Karpas-422 (cell line): ENCODE data around the gene PRIM2. TPM values are rescaled to one million over a fixed set of nuclear protein-coding genes. Genes with fewer than 3 reads are reported as not detected.
"Not testable (repeated sequence)": the region's sequence is repeated elsewhere in the genome, so short reads cannot be mapped to it uniquely, and the experiment has no call there.

Source experiments
- DNase-seq: peaks from one replicate; pipeline ENCODE4 v3.0.0-alpha.2; 2015
- H2AFZ ChIP-seq: fragments of 200-600 bp; sonication (generic); 2 replicates; pipeline ENCODE4 v1.6.1; 2014; ENCODE audit warnings: antibody characterized with exemption, low read length, mixed read lengths
- H3K27ac ChIP-seq: fragments of 200-600 bp; sonication (generic); 2 replicates; pipeline ENCODE4 v1.5.1; 2014; ENCODE audit warnings: mild to moderate bottlenecking, low read length, moderate library complexity
- H3K27me3 ChIP-seq: fragments of 200-600 bp; sonication (generic); 2 replicates; pipeline ENCODE4 v1.6.1; 2014; ENCODE audit warnings: low read length, mixed read lengths
- H3K36me3 ChIP-seq: fragments of 200-600 bp; sonication (generic); 2 replicates; pipeline ENCODE4 v1.6.1; 2014; ENCODE audit warnings: low read length, mixed read lengths; ENCODE audit not compliant: insufficient read depth
- H3K4me1 ChIP-seq: fragments of 200-600 bp; sonication (generic); 2 replicates; pipeline ENCODE4 v1.6.1; 2014; ENCODE audit warnings: mild to moderate bottlenecking, low read length, mixed read lengths
- H3K4me2 ChIP-seq: fragments of 200-600 bp; sonication (generic); 2 replicates; pipeline ENCODE4 v1.6.1; 2014; ENCODE audit warnings: low read length, low read depth, mild to moderate bottlenecking; ENCODE audit not compliant: poor library complexity, severe bottlenecking
- H3K4me3 ChIP-seq: fragments of 200-600 bp; sonication (generic); 2 replicates; pipeline ENCODE4 v1.5.1; 2014; ENCODE audit warnings: mild to moderate bottlenecking, antibody characterized with exemption, low read length, mixed read lengths
- H3K79me2 ChIP-seq: fragments of 200-600 bp; sonication (generic); 2 replicates; pipeline ENCODE4 v1.6.1; 2014; ENCODE audit warnings: mild to moderate bottlenecking, low read length, mixed read lengths
- H3K9ac ChIP-seq: fragments of 200-600 bp; sonication (generic); 2 replicates; pipeline ENCODE4 v1.6.0; 2014; ENCODE audit warnings: low read length
- H3K9me2 ChIP-seq: fragments of 200-600 bp; sonication (generic), shearing (Covaris generic); replicated peaks from 2 replicates; pipeline ENCODE4 v1.6.0; 2014; ENCODE audit warnings: mild to moderate bottlenecking, low read length, moderate library complexity; ENCODE audit not compliant: insufficient read depth
- H3K9me3 ChIP-seq: fragments of 300-700, 200-600 bp; sonication (generic); 2 replicates; pipeline ENCODE4 v1.6.1; 2014; ENCODE audit warnings: low read length, mixed read lengths
- H4K20me1 ChIP-seq: fragments of 200-600 bp; sonication (generic); 2 replicates; pipeline ENCODE4 v1.6.1; 2014; ENCODE audit warnings: mild to moderate bottlenecking, antibody characterized with exemption, low read length, low read depth; ENCODE audit not compliant: insufficient read depth
- total RNA-seq: library from RNA; depleted of rRNA; stranded (reverse); fragments of >200 nt; shearing (Covaris generic); gene quantifications from 2 replicates; pipeline ENCODE4 v1.2.3, GENCODE V29; 2014; ENCODE audit warnings: low replicate concordance

Gene PRIM2
- total RNA-seq, 1 experiment from 2014 or later, result 49.1 TPM

GRCh38 chr6:57486494-57487081 is 169.2 kb downstream of the PRIM2 start:
- Histone ChIP-seq H3K4me1 (peaks cover 13% of the 10 kb centered on the region), H3K79me2 (peaks cover 24% of the 10 kb centered on the region; the same call in 1 of the 2 replicates)
- not testable (repeated sequence) for H3K9me2 ChIP-seq, H3K9ac ChIP-seq, H4K20me1 ChIP-seq, H3K4me2 ChIP-seq, H2AFZ ChIP-seq, H3K27ac ChIP-seq, H3K4me3 ChIP-seq, H3K36me3 ChIP-seq, DNase-seq, H3K27me3 ChIP-seq, H3K9me3 ChIP-seq

GRCh38 chr6:57488551-57488950 is 171.1 kb downstream of the PRIM2 start:
- peaks cover 16% of the 10 kb centered on the region; the same call in 1 of the 2 replicates for H3K79me2 ChIP-seq
- H2AFZ ChIP-seq, H3K4me1 ChIP-seq, H3K36me3 ChIP-seq, H3K27ac ChIP-seq, H4K20me1 ChIP-seq, H3K9me2 ChIP-seq, H3K27me3 ChIP-seq, H3K9ac ChIP-seq, H3K4me2 ChIP-seq, DNase-seq, H3K4me3 ChIP-seq, H3K9me3 ChIP-seq: not testable (repeated sequence)

- DNase-seq, H2AFZ ChIP-seq, H3K4me3 ChIP-seq, H3K27ac ChIP-seq, H3K9ac ChIP-seq, H4K20me1 ChIP-seq, H3K36me3 ChIP-seq, H3K9me3 ChIP-seq, H3K27me3 ChIP-seq, H3K4me2 ChIP-seq, H3K4me1 ChIP-seq, H3K9me2 ChIP-seq: not testable (repeated sequence)
- H3K79me2 ChIP-seq, result peaks cover 13% of the 10 kb centered on the region; the same call in 1 of the 2 replicates
Observed at GRCh38 chr6:57489887-57490286, 172.5 kb downstream of the PRIM2 start.

DNA sequence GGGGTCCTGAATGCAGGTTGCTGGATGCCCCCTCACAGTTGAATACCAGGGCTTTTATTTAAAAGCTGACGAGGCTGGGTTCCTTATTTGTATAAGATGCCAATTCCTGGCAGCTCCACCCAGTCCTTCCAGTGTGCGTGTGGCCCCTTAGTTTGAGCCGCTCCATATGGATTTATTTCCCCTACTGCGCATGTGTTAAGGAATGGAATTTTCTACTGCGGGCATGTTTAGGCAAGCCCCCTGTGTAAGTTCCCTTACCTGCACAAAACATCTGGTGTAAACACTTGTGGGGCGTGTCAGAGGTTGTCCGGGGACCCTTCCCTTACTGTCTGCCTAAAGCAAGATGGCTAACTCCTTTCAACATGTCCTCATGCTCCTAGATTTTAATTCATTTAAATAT is 174.4 kb downstream of the PRIM2 start:
- not testable (repeated sequence) for H3K4me1 ChIP-seq

DNA sequence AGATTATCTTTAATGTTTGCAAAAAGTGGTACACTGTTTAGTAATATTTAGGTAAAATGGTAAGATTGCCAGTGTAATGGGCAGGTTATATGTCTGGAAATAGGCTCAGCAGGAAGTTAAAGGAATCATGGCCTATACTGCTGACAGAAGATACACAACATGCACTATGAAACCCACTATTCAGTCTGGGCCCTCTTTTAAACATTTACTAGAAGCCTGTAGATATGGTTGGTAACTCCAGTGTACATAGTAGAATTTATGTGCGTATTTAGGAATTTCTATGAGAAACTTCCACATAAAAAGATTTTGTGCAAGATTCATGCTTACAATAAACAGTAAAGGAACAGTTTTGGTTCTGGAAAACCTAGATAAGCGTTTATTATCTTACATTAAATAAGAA is 178.8 kb downstream of the PRIM2 start:
- H3K4me3 ChIP-seq, H3K9me2 ChIP-seq, H3K27ac ChIP-seq, H3K4me1 ChIP-seq, H3K9me3 ChIP-seq, H2AFZ ChIP-seq, H4K20me1 ChIP-seq, H3K27me3 ChIP-seq, H3K36me3 ChIP-seq, DNase-seq, H3K4me2 ChIP-seq, H3K9ac ChIP-seq: not testable (repeated sequence)
- H3K79me2 ChIP-seq, result peaks cover 20% of the 10 kb centered on the region

More for the DNA sequence above, 174.4 kb downstream of the PRIM2 start:
- DNase-seq, H3K27ac ChIP-seq, H3K9me2 ChIP-seq, H3K9me3 ChIP-seq, H3K4me2 ChIP-seq, H3K36me3 ChIP-seq, H3K27me3 ChIP-seq, H3K9ac ChIP-seq, H4K20me1 ChIP-seq, H2AFZ ChIP-seq, H3K4me3 ChIP-seq: not testable (repeated sequence)
- H3K79me2 ChIP-seq, result peaks cover 23% of the 10 kb centered on the region

GRCh38 chr6:57500368-57501021 is 183.1 kb downstream of the PRIM2 start:
- H3K4me2 ChIP-seq, H3K4me3 ChIP-seq, H3K4me1 ChIP-seq, H3K27ac ChIP-seq, H3K36me3 ChIP-seq, H3K9me2 ChIP-seq, H3K27me3 ChIP-seq, H2AFZ ChIP-seq, H3K9me3 ChIP-seq, H3K9ac ChIP-seq, H4K20me1 ChIP-seq, DNase-seq: not testable (repeated sequence)
- H3K79me2 ChIP-seq, result peaks cover 16% of the 10 kb centered on the region

GRCh38 chr6:57502387-57502786 is 185.0 kb downstream of the PRIM2 start:
- not testable (repeated sequence) for H3K27ac ChIP-seq, H4K20me1 ChIP-seq, H3K4me3 ChIP-seq, H3K9me3 ChIP-seq, H3K9ac ChIP-seq, H3K36me3 ChIP-seq, H3K9me2 ChIP-seq, H3K4me1 ChIP-seq, H3K4me2 ChIP-seq, DNase-seq, H3K27me3 ChIP-seq, H2AFZ ChIP-seq
- H3K79me2 ChIP-seq, result peaks cover 12% of the 10 kb centered on the region; the same call in 1 of the 2 replicates

DNA sequence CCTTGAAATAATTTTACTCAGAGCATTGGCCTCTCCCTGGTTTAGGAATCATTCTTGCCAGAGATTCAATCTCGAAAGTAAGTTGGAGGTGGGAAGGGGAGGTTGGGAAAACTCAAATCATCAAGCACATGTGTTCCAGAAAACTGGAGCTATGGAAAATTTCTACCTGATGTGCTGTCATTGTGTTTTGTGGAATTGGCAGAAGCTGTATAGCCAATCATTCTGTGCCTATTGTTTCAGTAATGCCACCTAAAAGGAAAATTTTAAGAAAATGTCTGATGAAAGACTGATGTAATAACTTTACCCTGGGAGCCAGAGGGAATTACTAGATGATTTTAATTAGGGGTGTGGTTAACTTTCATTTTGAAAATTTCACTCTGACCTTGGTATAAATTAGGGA is 187.8 kb downstream of the PRIM2 start:
- not testable (repeated sequence) for H3K9me3 ChIP-seq, H3K4me1 ChIP-seq, H3K9ac ChIP-seq, H3K36me3 ChIP-seq, H3K27me3 ChIP-seq, H3K79me2 ChIP-seq, H3K4me3 ChIP-seq, H3K4me2 ChIP-seq, H3K9me2 ChIP-seq, H3K27ac ChIP-seq, DNase-seq, H4K20me1 ChIP-seq, H2AFZ ChIP-seq
